Measurements from ENCODE around the gene S1PR1.

DNA sequence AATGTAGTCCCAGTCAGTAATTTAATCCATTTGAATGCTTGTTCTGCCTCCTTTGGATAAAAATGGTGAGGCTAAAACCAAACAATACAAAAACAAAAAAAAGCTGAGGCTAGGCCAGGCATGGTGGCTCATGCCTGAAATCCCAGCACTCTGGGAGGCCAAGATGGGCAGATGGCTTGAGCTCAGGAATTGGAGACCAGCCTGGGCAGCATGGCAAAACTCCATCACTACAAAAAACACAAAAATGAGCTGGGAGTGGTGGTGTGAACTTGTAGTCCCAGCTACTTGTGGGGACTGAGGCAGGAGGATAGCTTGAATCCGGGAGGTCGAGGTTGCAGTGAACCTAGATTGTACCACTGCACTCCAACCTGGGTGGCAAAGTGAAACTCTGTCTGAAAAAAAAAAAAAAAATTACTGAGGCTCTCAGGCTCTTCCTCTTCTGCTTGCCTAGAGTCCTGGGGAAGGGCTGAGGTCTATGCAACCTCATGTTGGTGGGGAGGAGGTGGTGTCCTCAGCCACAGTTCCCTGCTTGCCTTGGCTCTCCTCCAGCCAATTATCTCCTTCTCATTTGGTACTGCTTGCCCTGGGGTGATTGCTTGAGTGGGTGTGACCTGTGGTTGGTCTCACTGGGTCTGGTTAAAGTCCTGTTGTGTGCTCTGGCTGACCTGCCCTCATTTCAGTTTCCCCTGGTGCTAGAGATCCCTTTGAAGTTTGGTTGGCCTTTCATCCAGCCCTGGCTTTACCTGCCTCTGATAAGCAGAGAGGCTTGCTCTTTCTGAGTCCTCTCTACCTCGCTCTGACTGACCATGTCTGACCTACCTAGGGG lies 20.9 kb downstream of the S1PR1 start:
- TF ChIP-seq POLR2A (IDR thresholded peaks at IDR 0.05) (no peak), POLR2AphosphoS5 (IDR thresholded peaks at IDR 0.05) (no peak)
- TF ChIP-seq, protein P1, sequence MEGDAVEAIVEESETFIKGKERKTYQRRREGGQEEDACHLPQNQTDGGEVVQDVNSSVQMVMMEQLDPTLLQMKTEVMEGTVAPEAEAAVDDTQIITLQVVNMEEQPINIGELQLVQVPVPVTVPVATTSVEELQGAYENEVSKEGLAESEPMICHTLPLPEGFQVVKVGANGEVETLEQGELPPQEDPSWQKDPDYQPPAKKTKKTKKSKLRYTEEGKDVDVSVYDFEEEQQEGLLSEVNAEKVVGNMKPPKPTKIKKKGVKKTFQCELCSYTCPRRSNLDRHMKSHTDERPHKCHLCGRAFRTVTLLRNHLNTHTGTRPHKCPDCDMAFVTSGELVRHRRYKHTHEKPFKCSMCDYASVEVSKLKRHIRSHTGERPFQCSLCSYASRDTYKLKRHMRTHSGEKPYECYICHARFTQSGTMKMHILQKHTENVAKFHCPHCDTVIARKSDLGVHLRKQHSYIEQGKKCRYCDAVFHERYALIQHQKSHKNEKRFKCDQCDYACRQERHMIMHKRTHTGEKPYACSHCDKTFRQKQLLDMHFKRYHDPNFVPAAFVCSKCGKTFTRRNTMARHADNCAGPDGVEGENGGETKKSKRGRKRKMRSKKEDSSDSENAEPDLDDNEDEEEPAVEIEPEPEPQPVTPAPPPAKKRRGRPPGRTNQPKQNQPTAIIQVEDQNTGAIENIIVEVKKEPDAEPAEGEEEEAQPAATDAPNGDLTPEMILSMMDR (IDR thresholded peaks at IDR 0.05) = no peak
